ENCODE results near the gene SPON1. TPM values are rescaled to one million over a fixed set of nuclear protein-coding genes. Genes with fewer than 3 reads are reported as not detected.

SPON1 gene
- total RNA-seq, 1 experiment from 2014 or later, result 46.9 TPM

- intact Hi-C loops (cut with micrococcal nuclease; ENCODE audit: unreplicated experiment), result no loop called here
- Mint-ChIP-seq H3K4me1 (ENCODE audit: low read depth, unreplicated experiment) (no peaks in the 10 kb centered on the region), H3K36me3 (ENCODE audit: insufficient read depth, unreplicated experiment) (no peaks in the 10 kb centered on the region), H3K27me3 (ENCODE audit: insufficient read depth, unreplicated experiment) (no peaks in the 10 kb centered on the region), H3K27ac (ENCODE audit: unreplicated experiment) (no peak overlapping the region), H3K9me3 (ENCODE audit: unreplicated experiment) (no peaks in the 10 kb centered on the region), H3K4me3 (ENCODE audit: unreplicated experiment) (no peak overlapping the region)
- POLR2A ChIA-PET, result no interaction called here
- no peak for TF ChIP-seq CTCF (IDR thresholded peaks at IDR 0.05; ENCODE audit: insufficient read depth in 1 of 2, low read depth in 1 of 2, low read length in 1 of 2, severe bottlenecking in 1 of 2, unreplicated experiment in 1 of 2)
- no TSS peak for BruUV-seq (replicated peaks)
- Histone ChIP-seq H3K36me3 (ENCODE audit: control insufficient read depth, insufficient read depth, low read length) (no peaks in the 10 kb centered on the region), H3K4me1 (no peaks in the 10 kb centered on the region), H3K27me3 (replicated peaks; ENCODE audit: control insufficient read depth, insufficient read depth, low read length) (no peaks in the 10 kb centered on the region), H3K4me3 (ENCODE audit: low read depth, low read length) (no peak overlapping the region), H3K9me3 (no peaks in the 10 kb centered on the region)
- no peak for DNase-seq
- CTCF ChIA-PET, result no interaction called here
Observed at GRCh38 chr11:14110629-14111028, 148.1 kb downstream of the SPON1 start.

GRCh38 chr11:14111496-14111895 is 149.0 kb downstream of the SPON1 start:
- no peak overlapping the region for H3K4me3 Mint-ChIP-seq (ENCODE audit: unreplicated experiment)
- POLR2A ChIA-PET, result no interaction called here

GRCh38 chr11:14112721-14113120 is 150.2 kb downstream of the SPON1 start:
- Histone ChIP-seq H3K27me3 (replicated peaks; ENCODE audit: control insufficient read depth, insufficient read depth, low read length) (no peaks in the 10 kb centered on the region), H3K4me1 (no peaks in the 10 kb centered on the region), H3K9me3 (no peaks in the 10 kb centered on the region), H3K4me3 (ENCODE audit: low read depth, low read length) (no peak overlapping the region), H3K36me3 (ENCODE audit: control insufficient read depth, insufficient read depth, low read length) (no peaks in the 10 kb centered on the region)
- TF ChIP-seq CTCF (IDR thresholded peaks at IDR 0.05; ENCODE audit: insufficient read depth in 1 of 2, low read depth in 1 of 2, low read length in 1 of 2, severe bottlenecking in 1 of 2, unreplicated experiment in 1 of 2), result no peak
- no peaks in the 10 kb centered on the region for H3K9me3 Mint-ChIP-seq (ENCODE audit: unreplicated experiment)
- ChIA-PET POLR2A (no interaction called here), CTCF (no interaction called here)
- H3K27ac Mint-ChIP-seq (ENCODE audit: unreplicated experiment), result no peak overlapping the region
- no TSS peak for BruUV-seq (replicated peaks)
- intact Hi-C loops (cut with micrococcal nuclease; ENCODE audit: unreplicated experiment), result no loop called here
- no peaks in the 10 kb centered on the region for H3K27me3 Mint-ChIP-seq (ENCODE audit: insufficient read depth, unreplicated experiment)
- DNase-seq, result no peak
- no peaks in the 10 kb centered on the region for H3K36me3 Mint-ChIP-seq (ENCODE audit: insufficient read depth, unreplicated experiment)
- no peaks in the 10 kb centered on the region for H3K4me1 Mint-ChIP-seq (ENCODE audit: low read depth, unreplicated experiment)
- no peak overlapping the region for H3K4me3 Mint-ChIP-seq (ENCODE audit: unreplicated experiment)

More at GRCh38 chr11:14111496-14111895, 149.0 kb downstream of the SPON1 start:
- Histone ChIP-seq H3K9me3 (no peaks in the 10 kb centered on the region), H3K27me3 (replicated peaks; ENCODE audit: control insufficient read depth, insufficient read depth, low read length) (no peaks in the 10 kb centered on the region), H3K4me3 (ENCODE audit: low read depth, low read length) (no peak overlapping the region), H3K36me3 (ENCODE audit: control insufficient read depth, insufficient read depth, low read length) (no peaks in the 10 kb centered on the region), H3K4me1 (no peaks in the 10 kb centered on the region)
- DNase-seq, result no peak
- H3K4me1 Mint-ChIP-seq (ENCODE audit: low read depth, unreplicated experiment), result no peaks in the 10 kb centered on the region
- no peak for TF ChIP-seq CTCF (IDR thresholded peaks at IDR 0.05; ENCODE audit: insufficient read depth in 1 of 2, low read depth in 1 of 2, low read length in 1 of 2, severe bottlenecking in 1 of 2, unreplicated experiment in 1 of 2)
- BruUV-seq (replicated peaks), result no TSS peak
- no peaks in the 10 kb centered on the region for H3K27me3 Mint-ChIP-seq (ENCODE audit: insufficient read depth, unreplicated experiment)
- intact Hi-C loops (cut with micrococcal nuclease; ENCODE audit: unreplicated experiment), result no loop called here
- H3K27ac Mint-ChIP-seq (ENCODE audit: unreplicated experiment), result no peak overlapping the region
- no peaks in the 10 kb centered on the region for H3K36me3 Mint-ChIP-seq (ENCODE audit: insufficient read depth, unreplicated experiment)
- H3K9me3 Mint-ChIP-seq (ENCODE audit: unreplicated experiment), result no peaks in the 10 kb centered on the region
- CTCF ChIA-PET, result no interaction called here
